ENCODE measurements around the gene TBC1D14. TPM values are rescaled to one million over a fixed set of nuclear protein-coding genes. Genes with fewer than 3 reads are reported as not detected.

The TBC1D14 gene
- total and polyA plus RNA-seq, 3 donors from 2014 or later, result 78.0 to 98.8 (median 87.6) TPM

DNA sequence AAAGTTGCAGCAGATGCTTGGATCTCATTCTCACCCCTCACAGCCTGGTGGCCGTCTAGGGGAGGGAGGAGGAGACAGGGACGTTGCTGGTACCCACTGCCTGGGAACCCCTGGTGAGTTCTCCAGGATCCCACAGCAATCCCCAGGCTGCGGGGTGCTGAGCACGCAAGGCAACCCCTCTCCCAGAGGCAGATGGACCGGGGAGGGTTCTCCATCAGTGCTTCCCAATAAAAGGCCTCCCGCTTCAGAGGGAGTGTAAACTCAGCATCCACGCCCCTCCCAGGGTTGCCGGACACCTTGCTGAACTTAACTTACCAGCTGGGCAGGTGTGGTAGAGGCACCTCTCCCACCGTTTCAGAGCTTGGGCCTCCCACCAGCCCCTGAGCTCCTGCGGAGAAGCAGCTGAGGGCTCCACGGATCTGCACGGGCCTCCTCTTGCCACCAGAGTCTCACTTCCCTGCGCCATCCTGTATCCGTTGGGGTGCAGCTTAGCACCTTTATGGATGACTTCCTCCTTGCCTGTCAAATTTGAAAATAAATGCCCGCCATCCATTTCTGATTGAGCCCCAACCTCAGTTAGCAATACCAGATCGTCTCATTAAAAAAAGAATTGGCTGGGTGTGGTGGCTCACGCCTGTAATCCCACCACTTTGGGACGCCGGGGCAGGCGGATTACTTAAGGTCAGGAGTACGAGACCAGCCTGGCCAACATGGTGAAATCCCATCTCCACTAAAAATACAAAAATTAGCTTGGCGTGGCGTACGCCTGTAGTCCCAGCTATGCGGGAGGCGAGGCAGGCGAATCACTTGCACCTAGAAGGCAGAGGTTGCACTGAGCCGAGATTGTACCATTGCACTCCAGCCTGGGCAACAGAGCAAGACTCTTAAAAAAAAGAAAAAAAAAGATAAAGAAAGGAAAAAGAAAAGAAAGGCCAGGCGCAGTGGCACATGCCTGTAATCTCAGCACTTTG lies 14.8 kb upstream of the TBC1D14 start:
- H3K27ac ChIP-seq, result no peak overlapping the region
- peaks cover 9% of the 10 kb centered on the region for H3K4me1 ChIP-seq
- intact Hi-C loops (cut with DNase I; ENCODE audit: low total_unique reads), result no loop called here
- H3K27me3 ChIP-seq, result no peaks in the 10 kb centered on the region
- no peak for DNase-seq
- H3K4me3 ChIP-seq, result no peak overlapping the region
- H3K36me3 ChIP-seq (ENCODE audit: low read depth, missing control alignments), result no peaks in the 10 kb centered on the region
- 90 to 92% methylated on average over 23 to 29 of the region's 29 CpGs for WGBS, 2 donors
- H3K9me3 ChIP-seq, result no peaks in the 10 kb centered on the region
- TF ChIP-seq, protein P1, sequence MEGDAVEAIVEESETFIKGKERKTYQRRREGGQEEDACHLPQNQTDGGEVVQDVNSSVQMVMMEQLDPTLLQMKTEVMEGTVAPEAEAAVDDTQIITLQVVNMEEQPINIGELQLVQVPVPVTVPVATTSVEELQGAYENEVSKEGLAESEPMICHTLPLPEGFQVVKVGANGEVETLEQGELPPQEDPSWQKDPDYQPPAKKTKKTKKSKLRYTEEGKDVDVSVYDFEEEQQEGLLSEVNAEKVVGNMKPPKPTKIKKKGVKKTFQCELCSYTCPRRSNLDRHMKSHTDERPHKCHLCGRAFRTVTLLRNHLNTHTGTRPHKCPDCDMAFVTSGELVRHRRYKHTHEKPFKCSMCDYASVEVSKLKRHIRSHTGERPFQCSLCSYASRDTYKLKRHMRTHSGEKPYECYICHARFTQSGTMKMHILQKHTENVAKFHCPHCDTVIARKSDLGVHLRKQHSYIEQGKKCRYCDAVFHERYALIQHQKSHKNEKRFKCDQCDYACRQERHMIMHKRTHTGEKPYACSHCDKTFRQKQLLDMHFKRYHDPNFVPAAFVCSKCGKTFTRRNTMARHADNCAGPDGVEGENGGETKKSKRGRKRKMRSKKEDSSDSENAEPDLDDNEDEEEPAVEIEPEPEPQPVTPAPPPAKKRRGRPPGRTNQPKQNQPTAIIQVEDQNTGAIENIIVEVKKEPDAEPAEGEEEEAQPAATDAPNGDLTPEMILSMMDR (IDR thresholded peaks at IDR 0.05), result no peak
- TF ChIP-seq POLR2A (IDR thresholded peaks at IDR 0.05), result no peak

- Histone ChIP-seq H3K27me3 (no peaks in the 10 kb centered on the region), H3K4me3 (no peak overlapping the region), H3K36me3 (ENCODE audit: low read depth, missing control alignments) (no peaks in the 10 kb centered on the region), H3K4me1 (peaks cover 9% of the 10 kb centered on the region), H3K9me3 (no peaks in the 10 kb centered on the region), H3K27ac (no peak overlapping the region)
- 85 to 88% methylated on average over 5 of the region's 5 CpGs for WGBS, 2 donors
- intact Hi-C loops (cut with DNase I; ENCODE audit: low total_unique reads), result no loop called here
- TF ChIP-seq POLR2A (IDR thresholded peaks at IDR 0.05), result no peak
- TF ChIP-seq, protein P1 (IDR thresholded peaks at IDR 0.05), result no peak
- no peak for DNase-seq
Observed at GRCh38 chr4:6896035-6896434, 13.6 kb upstream of the TBC1D14 start.

- intact Hi-C loops (cut with DNase I; ENCODE audit: low total_unique reads), result no loop called here
- H3K27me3 ChIP-seq, result no peaks in the 10 kb centered on the region
- H3K36me3 ChIP-seq (ENCODE audit: low read depth, missing control alignments), result no peaks in the 10 kb centered on the region
- no peak for DNase-seq
- TF ChIP-seq, protein P1 (IDR thresholded peaks at IDR 0.05), result no peak
- no peak for TF ChIP-seq POLR2A (IDR thresholded peaks at IDR 0.05)
- WGBS, 2 donors, result 84 to 91% methylated on average over 3 of the region's 3 CpGs
- H3K27ac ChIP-seq, result no peak overlapping the region
- no peaks in the 10 kb centered on the region for H3K9me3 ChIP-seq
- peaks cover 3% of the 10 kb centered on the region for H3K4me1 ChIP-seq
- no peak overlapping the region for H3K4me3 ChIP-seq
Observed at GRCh38 chr4:6898763-6899162, 10.9 kb upstream of the TBC1D14 start.

DNA sequence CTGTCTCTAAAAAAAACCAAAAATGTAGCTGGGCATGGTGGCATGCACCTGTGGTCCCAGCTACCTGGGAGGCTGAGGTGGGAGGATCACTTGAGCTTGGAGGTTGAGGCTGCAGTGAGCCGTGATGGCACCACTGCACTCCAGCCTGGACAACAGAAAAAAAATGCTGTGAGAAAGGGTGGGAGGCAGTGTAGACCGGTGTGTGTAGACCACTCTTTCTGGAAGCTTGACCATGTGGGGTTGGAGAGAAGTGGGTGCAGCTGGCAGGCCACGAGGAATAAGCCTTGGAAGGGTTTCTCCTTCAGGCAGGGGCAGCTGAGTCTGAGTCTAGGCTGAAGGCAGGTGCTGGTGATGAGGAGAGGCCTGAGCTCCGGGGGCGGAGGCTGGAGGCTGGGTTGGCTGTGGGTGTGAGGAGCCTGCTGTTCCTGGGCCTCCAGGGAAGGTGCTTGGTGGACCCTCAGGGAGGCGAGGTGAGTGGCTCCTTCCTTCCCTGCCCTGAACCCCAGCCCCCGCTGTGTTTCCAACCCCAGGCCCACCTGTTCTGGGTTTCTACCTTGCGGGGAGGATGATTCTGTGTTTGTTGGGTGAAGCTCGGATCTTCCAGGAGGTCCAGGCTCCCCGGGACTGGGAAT lies 9.3 kb upstream of the TBC1D14 start:
- intact Hi-C loops (cut with DNase I; ENCODE audit: low total_unique reads), result no loop called here
- no peak for TF ChIP-seq POLR2A (IDR thresholded peaks at IDR 0.05)
- TF ChIP-seq, protein P1 (IDR thresholded peaks at IDR 0.05), result no peak
- no peak overlapping the region for H3K4me3 ChIP-seq
- no peak for DNase-seq
- no peaks in the 10 kb centered on the region for H3K9me3 ChIP-seq
- 97% methylated on average over 9 to 10 of the region's 10 CpGs for WGBS, 2 donors
- no peaks in the 10 kb centered on the region for H3K36me3 ChIP-seq (ENCODE audit: low read depth, missing control alignments)
- no peak overlapping the region for H3K27ac ChIP-seq
- H3K27me3 ChIP-seq, result no peaks in the 10 kb centered on the region
- peaks cover 3% of the 10 kb centered on the region for H3K4me1 ChIP-seq

Measured in testis (tissue), 3 donors.